Left hindlimb (tissue), 1 donor: ENCODE data around the gene BLID.

Source experiments
- DNase-seq: peaks from one replicate; pipeline ENCODE4 v3.0.0-alpha.2; 2018

BLID gene

GRCh38 chr11:122138744-122139594 lies 23.0 kb upstream of the BLID start:
- DNase-seq, result no peak

DNA sequence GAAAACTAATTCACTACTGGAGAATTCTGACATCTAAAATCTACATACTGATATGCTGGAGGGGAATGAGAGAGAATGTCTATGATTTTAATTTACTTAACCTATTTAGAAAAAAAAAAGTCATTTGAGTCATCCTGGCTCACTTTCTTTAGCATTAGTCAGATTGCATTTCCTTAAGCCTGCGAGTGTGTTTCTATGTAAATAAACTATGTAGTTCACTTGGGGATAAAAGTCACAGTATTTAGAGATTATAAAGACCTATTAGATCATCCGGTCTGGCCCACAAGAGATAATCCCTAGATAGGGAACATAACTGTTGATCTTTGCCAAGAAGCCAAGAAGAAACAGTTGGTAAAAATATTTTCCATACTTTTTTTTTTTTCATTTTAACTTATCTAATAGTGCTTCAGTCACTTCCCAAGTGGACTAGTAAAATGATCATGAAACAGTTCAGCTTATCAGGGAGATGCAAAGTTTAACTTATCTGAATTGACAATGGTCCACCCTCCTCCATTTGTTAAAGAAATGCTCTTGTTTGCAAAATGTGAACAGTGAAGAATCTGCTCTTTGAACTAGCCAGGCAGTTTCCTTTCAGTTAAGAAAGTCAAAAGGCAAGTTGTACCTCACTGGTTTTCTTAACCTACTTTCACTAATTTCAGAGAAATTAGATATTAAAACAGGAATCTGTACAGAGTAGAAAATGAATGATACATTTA lies 21.2 kb upstream of the BLID start:
- DNase-seq, result no peak

GRCh38 chr11:122131126-122131525 lies 15.1 kb upstream of the BLID start:
- no peak for DNase-seq

- no peak for DNase-seq
Observed at GRCh38 chr11:122128146-122128545, 12.1 kb upstream of the BLID start.

GRCh38 chr11:122127020-122127419 lies 11.0 kb upstream of the BLID start:
- no peak for DNase-seq

GRCh38 chr11:122126024-122126688 lies 10.1 kb upstream of the BLID start:
- no peak for DNase-seq

DNA sequence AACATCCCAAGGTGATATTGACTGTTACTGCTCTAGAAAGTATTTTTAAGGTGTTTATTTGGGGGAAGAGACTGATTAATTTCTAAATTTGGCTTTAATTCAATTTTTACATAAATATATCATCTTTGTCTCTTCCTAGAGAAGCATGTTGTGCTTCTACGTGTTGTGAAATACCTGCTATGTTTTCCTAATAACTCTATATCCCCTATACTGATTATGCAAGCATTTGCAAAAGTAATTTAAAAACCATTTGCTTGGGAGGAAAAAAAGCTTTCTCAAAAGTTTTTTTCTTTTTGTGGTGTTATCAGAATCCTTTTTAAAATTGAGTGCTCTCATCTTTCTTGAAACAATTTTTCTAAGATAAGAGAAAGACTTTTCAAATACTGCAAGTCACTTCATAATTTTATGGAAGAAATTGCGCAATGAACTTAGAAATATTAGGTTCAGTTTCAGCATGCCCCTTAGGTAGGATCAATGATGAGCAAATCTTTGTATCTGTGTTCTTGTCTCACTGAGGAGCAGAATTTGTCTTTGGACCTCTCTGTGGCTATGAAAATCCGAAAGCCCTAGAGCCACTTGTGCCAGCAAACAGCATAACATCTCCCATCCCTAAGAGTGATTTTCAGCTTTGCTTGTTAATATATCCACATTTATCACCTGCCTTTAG lies 7.4 kb upstream of the BLID start:
- no peak for DNase-seq

DNA sequence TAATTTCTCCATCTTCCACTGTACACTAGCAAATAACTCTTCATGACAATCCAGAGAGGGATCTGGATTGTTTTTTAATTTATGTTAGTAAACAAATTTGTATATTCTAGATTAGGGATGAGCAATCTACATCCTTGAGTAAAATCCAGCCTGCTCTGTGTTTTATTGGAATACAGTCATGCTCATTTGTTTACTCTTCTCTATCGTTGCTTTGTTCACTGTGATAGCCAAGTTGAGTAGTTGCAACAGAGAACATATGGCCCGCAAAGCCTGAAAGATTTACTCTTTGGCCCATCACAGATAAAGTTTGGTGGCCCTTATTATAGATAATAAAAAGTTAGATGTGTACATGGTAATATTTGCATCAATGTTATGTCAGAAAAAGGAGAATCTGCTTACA lies 6.2 kb upstream of the BLID start:
- DNase-seq, result no peak

DNA sequence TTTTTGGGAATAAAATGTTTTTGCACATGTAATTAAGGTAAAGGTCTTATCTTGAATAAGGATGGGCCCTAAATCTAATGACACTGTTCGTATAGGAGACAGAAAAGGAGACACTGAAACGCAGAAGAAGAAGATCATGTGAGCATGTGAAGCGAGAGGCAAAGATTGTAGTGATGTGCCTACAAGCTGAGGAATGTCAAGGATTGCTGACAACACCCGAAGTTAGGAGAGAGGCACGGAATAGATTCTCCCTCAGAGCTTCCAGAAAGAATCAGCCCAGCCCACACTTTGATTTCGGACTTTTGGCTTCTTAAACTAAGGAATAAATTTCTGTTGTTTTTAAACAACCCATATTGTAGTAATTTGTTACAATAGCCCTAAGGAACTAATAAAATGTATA lies 4.1 kb upstream of the BLID start:
- DNase-seq, result no peak

- no peak for DNase-seq
Observed at GRCh38 chr11:122116591-122116990, 576 bp upstream of the BLID start.

DNA sequence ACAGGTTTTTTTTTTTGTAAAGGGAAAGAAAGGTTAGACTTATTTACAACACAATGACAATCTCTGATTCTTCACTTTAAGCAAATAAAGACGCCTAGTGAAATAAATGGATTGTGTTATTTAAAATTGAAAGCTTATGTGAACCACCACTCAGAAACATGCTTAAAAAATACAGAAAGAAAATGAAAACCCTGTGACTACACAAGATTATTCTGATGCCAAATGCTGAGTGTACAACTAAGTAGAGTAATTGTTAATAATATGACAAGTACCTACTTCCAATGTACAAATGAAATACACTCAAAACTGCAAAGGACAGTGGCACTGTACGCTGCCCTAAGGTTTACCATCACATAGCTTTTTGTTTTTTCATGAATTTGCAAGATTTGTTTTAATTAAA lies 1.0 kb downstream of the BLID start:
- no peak for DNase-seq

GRCh38 chr11:122113836-122114825 lies 1.9 kb downstream of the BLID start:
- no peak for DNase-seq

GRCh38 chr11:122112470-122113365 lies 3.3 kb downstream of the BLID start:
- DNase-seq, result no peak

DNA sequence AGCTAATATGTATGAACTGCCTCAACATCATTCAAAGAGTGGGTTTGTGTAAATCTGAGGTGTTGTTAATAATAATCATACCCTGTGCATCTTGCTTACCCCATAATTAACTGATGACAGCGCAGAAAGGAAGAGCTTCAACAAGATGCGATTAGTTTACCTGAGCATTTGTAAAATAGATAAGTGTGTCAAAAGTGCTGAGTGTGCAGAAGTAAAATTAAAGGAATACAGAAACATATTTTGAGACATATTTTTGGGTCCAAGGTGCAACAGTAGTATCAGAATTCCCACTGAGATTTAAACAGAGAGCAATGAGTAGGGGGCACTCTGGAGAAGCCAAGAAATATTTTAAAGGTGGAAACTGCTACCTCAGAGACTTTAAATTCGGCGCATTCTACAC lies 6.1 kb downstream of the BLID start:
- DNase-seq, result no peak

DNA sequence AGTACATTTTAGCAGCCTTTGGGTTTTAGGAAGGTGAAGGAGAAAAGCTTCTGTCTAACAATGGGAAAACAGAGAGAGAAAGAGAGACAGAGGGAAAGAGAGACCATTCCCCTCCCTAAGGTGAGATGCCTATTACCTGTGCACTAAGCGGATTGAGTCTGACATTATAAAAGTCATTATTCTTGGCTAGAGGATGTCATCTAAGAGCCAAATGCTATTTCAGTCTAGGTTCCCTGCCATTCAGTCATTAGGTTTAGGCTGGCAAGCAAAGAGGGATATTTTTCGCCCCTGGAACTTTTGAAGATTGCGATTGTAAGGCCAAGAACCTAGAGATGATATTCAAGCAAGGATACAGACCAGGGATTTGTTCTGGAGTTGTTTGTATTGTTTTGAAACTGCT lies 7.2 kb downstream of the BLID start:
- no peak for DNase-seq

DNA sequence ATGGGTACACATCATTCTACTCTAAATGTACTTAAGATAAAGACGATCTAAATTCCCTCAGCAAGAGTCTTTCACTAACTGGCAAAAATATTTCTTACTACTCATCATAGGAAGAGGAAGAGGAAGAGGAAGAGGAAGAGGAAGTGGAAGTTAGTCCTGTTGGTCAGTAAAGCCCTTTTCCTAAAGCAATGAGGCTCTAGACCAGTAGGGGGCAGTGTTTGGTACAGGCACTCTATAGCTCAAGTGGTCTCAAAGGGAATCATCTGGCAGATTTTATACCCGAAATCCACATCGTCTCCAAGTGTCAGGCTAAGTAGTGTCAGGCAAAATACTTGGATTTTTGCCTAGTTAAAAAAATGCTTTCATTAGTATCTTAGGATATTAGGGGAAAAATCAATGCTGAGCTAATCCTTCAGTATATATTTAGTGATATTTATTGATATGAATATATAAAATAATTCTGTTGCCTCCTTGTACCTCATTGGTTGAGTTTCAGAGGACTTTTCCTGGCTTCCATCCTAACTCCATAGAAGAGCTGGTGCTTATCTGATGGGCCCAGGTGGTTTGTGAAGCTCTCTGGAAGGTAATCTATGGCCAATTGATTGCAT lies 7.7 kb downstream of the BLID start:
- no peak for DNase-seq

GRCh38 chr11:122107566-122107965 lies 8.4 kb downstream of the BLID start:
- DNase-seq, result no peak

DNA sequence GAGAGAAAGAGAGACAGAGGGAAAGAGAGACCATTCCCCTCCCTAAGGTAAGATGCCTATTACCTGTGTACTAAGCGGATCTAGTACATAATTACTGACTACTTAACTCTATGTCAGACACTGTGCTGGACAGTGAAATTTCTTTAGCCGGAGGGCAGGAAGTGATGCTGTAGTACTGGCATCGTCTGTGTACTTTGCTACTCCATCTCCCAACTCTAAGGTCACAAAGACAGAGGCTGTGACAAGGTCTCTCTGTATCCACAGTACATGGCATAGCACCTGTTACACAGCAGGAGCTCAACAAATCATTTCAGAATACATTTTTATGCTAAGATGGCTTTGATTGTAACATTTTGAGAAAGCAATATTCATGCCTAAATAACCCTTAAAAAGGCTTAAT lies 9.0 kb downstream of the BLID start:
- DNase-seq, result no peak

DNA sequence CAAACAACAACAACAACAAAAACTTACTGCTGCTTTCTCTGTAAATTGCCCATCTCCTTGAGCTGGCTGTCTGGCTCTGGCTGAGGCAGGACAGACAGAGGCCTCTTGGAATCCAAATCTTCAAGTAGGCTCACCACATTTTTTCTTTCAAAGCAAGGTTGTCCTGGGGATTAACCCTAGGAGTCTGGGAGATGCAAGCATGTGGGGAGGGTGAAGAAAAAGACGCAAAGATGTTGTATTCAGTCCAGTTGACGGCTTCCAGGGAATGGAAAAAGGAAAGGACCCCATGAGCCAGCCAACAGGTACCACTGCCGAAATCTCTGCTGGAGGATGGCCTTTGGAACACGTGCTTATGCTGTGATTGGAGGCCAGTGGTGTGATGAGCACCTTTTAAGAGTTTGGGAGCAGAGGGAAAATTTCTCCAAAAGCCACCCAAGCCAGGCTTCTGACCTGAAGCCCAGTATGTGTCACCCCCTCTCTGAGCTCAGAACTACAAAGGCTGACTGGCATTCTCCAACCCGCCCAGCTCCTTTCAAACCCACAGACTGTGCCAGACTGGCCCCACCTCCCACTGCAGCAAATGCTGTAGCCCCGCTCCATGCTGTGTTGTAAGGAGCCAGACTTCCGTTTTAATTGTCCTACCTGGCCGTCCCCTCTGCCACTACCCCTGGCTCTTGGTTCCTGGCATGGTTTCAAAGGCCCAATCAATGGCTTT lies 10.8 kb downstream of the BLID start:
- DNase-seq, result no peak

- no peak for DNase-seq
Observed at GRCh38 chr11:122104341-122104740, 11.7 kb downstream of the BLID start.
